AG10803 (cell line): Measurements from ENCODE around the gene NDUFA6.

Experiments used
- DNase-seq: peaks from one replicate; pipeline ENCODE4 v3.0.0; 2010; ENCODE audit warnings: low read depth
- H3K4me3 ChIP-seq: 2 replicates; pipeline ENCODE4 v1.5.1; 2011; ENCODE audit warnings: mild to moderate bottlenecking, low read length, control low read depth
- CTCF ChIP-seq: conservative IDR thresholded peaks from 2 replicates; pipeline ENCODE4 v1.5.1; 2011; ENCODE audit warnings: mild to moderate bottlenecking, low read length, control low read depth, inconsistent platforms

Gene NDUFA6

GRCh38 chr22:42084874-42085273 lies 5.7 kb downstream of the NDUFA6 start:
- H3K4me3 ChIP-seq, result no peak overlapping the region
- no peak for DNase-seq
- no peak for TF ChIP-seq CTCF

GRCh38 chr22:42083119-42083518 lies 7.5 kb downstream of the NDUFA6 start:
- TF ChIP-seq CTCF, result no peak
- DNase-seq, result no peak

GRCh38 chr22:42080287-42080686 lies 10.3 kb downstream of the NDUFA6 start:
- TF ChIP-seq CTCF, result no peak
- H3K4me3 ChIP-seq, result peak overlapping the region; percentile 89
- DNase-seq, result peak; percentile 32

More at GRCh38 chr22:42083119-42083518, 7.5 kb downstream of the NDUFA6 start:
- H3K4me3 ChIP-seq, result no peak overlapping the region

- TF ChIP-seq CTCF, result no peak
- DNase-seq, result peak; percentile 98
- H3K4me3 ChIP-seq, result peak within 1 kb of the TSS; percentile 89
Measured at GRCh38 chr22:42079319-42080251, 11.0 kb downstream of the NDUFA6 start, which contains the start of gene SMDT1. Gene SMDT1 (plus strand): TSS chr22:42079700. CDS start chr22:42079769, 69 bp downstream.

- H3K4me3 ChIP-seq, result peak overlapping the region; percentile 54
- no peak for TF ChIP-seq CTCF
- DNase-seq, result peak; percentile 17
Measured at GRCh38 chr22:42078469-42079318, 11.9 kb downstream of the NDUFA6 start.

GRCh38 chr22:42077486-42078125 lies 13.0 kb downstream of the NDUFA6 start:
- DNase-seq, result no peak
- no peak overlapping the region for H3K4me3 ChIP-seq
- TF ChIP-seq CTCF, result no peak
